ENCODE results near the gene KATNB1.

KATNB1 gene

DNA sequence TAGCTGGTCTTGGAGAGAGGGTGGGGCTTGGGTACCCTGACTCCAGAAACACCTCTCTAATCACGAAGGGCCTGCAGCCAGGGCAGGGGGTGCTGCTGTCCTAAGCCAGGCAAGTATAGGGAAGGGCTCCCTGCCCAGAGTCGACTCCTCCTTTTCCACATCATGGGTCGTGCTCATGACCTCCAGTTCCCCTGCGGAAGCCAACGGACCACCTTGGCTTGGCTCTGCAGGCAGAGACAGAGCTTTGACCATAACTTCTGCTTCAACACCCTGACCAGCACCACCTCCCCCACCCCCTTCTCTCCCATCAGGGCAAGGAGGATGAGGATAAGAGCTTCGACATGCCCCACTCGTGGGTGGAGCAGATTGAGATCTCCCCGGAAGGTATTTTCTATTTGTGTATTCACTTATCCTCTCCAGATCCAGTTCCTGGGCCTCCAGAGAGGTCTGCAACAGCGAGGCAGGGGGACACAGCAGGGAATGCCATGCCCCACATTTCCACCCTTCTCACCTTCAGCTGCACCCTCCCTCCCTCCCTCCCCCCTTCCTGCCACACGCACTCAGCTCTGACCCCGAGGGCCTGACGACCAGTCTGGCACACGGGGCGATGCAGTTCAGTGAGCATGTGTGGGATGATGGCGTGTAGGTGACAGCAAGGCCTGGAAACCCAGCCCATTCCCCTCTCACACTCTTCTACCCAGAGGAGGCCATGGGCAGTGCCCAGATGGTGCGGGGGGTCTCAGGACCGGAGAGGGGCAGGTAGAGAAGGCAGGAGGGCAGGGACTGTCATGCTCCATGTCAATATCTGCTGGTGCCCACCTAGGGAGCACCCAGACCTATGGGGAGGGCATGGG lies 14.0 kb upstream of the KATNB1 start:
- Histone ChIP-seq H3K4me1 (ENCODE audit: control insufficient read depth, low read length) (peaks cover 8% of the 10 kb centered on the region; the same call in 1 of the 2 replicates), H3K9me3 (ENCODE audit: control insufficient read depth, insufficient read depth, low read length) (no peaks in the 10 kb centered on the region), H4K20me1 (ENCODE audit: control insufficient read depth, insufficient read depth, low read depth, low read length) (no peaks in the 10 kb centered on the region), H3K36me3 (ENCODE audit: control insufficient read depth, low read length) (no peaks in the 10 kb centered on the region), H3K27ac (ENCODE audit: low read depth, low read length) (no peak overlapping the region), H3K4me3 (ENCODE audit: low read length) (no peak overlapping the region), H3K4me2 (ENCODE audit: low read length) (no peak overlapping the region), H3K9me2 (replicated peaks; ENCODE audit: control insufficient read depth, low read length) (no peaks in the 10 kb centered on the region), H3F3A (ENCODE audit: control insufficient read depth, insufficient read depth) (no peaks in the 10 kb centered on the region), H3K27me3 (ENCODE audit: control insufficient read depth, low read length) (0 out of 2 replicates have a peak, but pooled peaks cover under 1% of the 10 kb centered on the region), H3K79me2 (ENCODE audit: control insufficient read depth, low read length) (no peaks in the 10 kb centered on the region)
- TF ChIP-seq EZH2phosphoT487 (IDR thresholded peaks at IDR 0.05; ENCODE audit: borderline replicate concordance, low read length) = no peak
- TF ChIP-seq, protein P1, sequence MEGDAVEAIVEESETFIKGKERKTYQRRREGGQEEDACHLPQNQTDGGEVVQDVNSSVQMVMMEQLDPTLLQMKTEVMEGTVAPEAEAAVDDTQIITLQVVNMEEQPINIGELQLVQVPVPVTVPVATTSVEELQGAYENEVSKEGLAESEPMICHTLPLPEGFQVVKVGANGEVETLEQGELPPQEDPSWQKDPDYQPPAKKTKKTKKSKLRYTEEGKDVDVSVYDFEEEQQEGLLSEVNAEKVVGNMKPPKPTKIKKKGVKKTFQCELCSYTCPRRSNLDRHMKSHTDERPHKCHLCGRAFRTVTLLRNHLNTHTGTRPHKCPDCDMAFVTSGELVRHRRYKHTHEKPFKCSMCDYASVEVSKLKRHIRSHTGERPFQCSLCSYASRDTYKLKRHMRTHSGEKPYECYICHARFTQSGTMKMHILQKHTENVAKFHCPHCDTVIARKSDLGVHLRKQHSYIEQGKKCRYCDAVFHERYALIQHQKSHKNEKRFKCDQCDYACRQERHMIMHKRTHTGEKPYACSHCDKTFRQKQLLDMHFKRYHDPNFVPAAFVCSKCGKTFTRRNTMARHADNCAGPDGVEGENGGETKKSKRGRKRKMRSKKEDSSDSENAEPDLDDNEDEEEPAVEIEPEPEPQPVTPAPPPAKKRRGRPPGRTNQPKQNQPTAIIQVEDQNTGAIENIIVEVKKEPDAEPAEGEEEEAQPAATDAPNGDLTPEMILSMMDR (IDR thresholded peaks at IDR 0.05; ENCODE audit: low read depth, low read length, poor library complexity, severe bottlenecking) = no peak

DNA sequence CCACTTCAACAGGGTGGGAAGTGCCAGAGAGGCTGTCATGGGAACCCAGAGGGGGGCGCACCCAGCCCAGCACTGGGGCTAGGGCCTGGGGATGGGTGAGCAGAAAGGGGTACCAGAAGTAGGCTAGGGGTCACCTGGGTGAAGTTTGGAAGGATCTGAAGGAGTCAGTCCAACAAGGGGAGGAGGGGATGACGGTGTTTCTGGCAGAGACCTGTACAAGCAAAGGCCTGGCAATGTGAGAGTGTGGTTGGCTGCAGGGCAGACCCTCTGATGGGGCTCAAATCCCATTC lies 13.4 kb upstream of the KATNB1 start:
- no peaks in the 10 kb centered on the region for H3K36me3 ChIP-seq (ENCODE audit: control insufficient read depth, low read length)
- no peaks in the 10 kb centered on the region for H3K9me3 ChIP-seq (ENCODE audit: control insufficient read depth, insufficient read depth, low read length)
- H3K4me3 ChIP-seq (ENCODE audit: low read length) = no peak overlapping the region
- H3K9me2 ChIP-seq (replicated peaks; ENCODE audit: control insufficient read depth, low read length) = no peaks in the 10 kb centered on the region
- no peaks in the 10 kb centered on the region for H3K79me2 ChIP-seq (ENCODE audit: control insufficient read depth, low read length)
- H3K4me2 ChIP-seq (ENCODE audit: low read length) = no peak overlapping the region
- no peaks in the 10 kb centered on the region for H3K27me3 ChIP-seq (ENCODE audit: control insufficient read depth, low read length)
- no peaks in the 10 kb centered on the region for H3F3A ChIP-seq (ENCODE audit: control insufficient read depth, insufficient read depth)
- H3K4me1 ChIP-seq (ENCODE audit: control insufficient read depth, low read length) = peaks cover 8% of the 10 kb centered on the region; the same call in 1 of the 2 replicates
- H4K20me1 ChIP-seq (ENCODE audit: control insufficient read depth, insufficient read depth, low read depth, low read length) = no peaks in the 10 kb centered on the region
- H3K27ac ChIP-seq (ENCODE audit: low read depth, low read length) = no peak overlapping the region
- TF ChIP-seq, protein P1 (IDR thresholded peaks at IDR 0.05; ENCODE audit: low read depth, low read length, poor library complexity, severe bottlenecking) = no peak
- no peak for TF ChIP-seq EZH2phosphoT487 (IDR thresholded peaks at IDR 0.05; ENCODE audit: borderline replicate concordance, low read length)

DNA sequence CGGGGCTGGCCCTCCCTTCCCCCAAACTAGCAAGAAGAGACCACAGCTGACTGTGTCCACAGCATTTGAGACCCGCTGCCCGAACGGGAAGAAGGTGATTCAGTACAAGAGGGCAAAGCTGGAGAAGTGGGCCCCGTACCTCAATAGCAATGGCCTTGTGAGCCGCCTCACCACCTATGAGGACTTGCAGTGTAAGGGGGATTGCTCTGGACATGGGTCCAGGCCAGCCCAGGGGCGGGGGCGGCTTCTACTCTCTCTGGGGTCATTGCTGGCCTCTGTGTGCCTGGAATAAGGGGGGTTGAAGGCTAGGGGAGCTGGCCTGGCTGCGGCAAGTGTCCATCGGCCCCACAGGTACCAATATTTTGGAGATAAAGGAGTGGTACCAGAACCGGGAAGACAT lies 12.9 kb upstream of the KATNB1 start:
- no peak overlapping the region for H3K4me3 ChIP-seq (ENCODE audit: low read length)
- H3K4me2 ChIP-seq (ENCODE audit: low read length) = no peak overlapping the region
- no peaks in the 10 kb centered on the region for H3K9me2 ChIP-seq (replicated peaks; ENCODE audit: control insufficient read depth, low read length)
- no peaks in the 10 kb centered on the region for H4K20me1 ChIP-seq (ENCODE audit: control insufficient read depth, insufficient read depth, low read depth, low read length)
- H3K79me2 ChIP-seq (ENCODE audit: control insufficient read depth, low read length) = no peaks in the 10 kb centered on the region
- H3K27me3 ChIP-seq (ENCODE audit: control insufficient read depth, low read length) = no peaks in the 10 kb centered on the region
- no peaks in the 10 kb centered on the region for H3K36me3 ChIP-seq (ENCODE audit: control insufficient read depth, low read length)
- H3F3A ChIP-seq (ENCODE audit: control insufficient read depth, insufficient read depth) = no peaks in the 10 kb centered on the region
- no peak overlapping the region for H3K27ac ChIP-seq (ENCODE audit: low read depth, low read length)
- no peaks in the 10 kb centered on the region for H3K9me3 ChIP-seq (ENCODE audit: control insufficient read depth, insufficient read depth, low read length)
- peaks cover 8% of the 10 kb centered on the region; the same call in 1 of the 2 replicates for H3K4me1 ChIP-seq (ENCODE audit: control insufficient read depth, low read length)
- TF ChIP-seq, protein P1 (IDR thresholded peaks at IDR 0.05; ENCODE audit: low read depth, low read length, poor library complexity, severe bottlenecking) = no peak
- no peak for TF ChIP-seq EZH2phosphoT487 (IDR thresholded peaks at IDR 0.05; ENCODE audit: borderline replicate concordance, low read length)
